SK-N-SH (cell line): ENCODE data around the gene ZC3H18. TPM values are rescaled to one million over a fixed set of nuclear protein-coding genes. Genes with fewer than 3 reads are reported as not detected.

Experiments
- CTCF ChIA-PET: fragments of 300-600, 350-600 bp; formaldehyde crosslinking; extraction: SDS; loops from one replicate; lab custom pipeline; 2021; lab: Yijun Ruan, JAX
- POLR2A ChIA-PET: fragments of 350-600 bp; sonication (Branson Sonifier 250); formaldehyde crosslinking; extraction: SDS; loops from one replicate; lab custom pipeline; 2020; ENCODE audit warnings: antibody characterized with exemption, inconsistent platforms; lab: Yijun Ruan, JAX
- DNase-seq: peaks from one replicate; pipeline ENCODE4 v3.0.0; 2012
- H2AFZ ChIP-seq: fragments of 200-600 bp; sonication (generic); 2 replicates; pipeline ENCODE4 v1.8.1; 2016; ENCODE audit warnings: antibody characterized with exemption, mild to moderate bottlenecking, low read depth
- H3F3A ChIP-seq: fragments of 200-600 bp; sonication (generic); replicated peaks from 2 replicates; pipeline ENCODE3; 2016; ENCODE audit warnings: antibody characterized with exemption, mild to moderate bottlenecking; ENCODE audit not compliant: insufficient read depth
- H3K27ac ChIP-seq, 2 experiments: fragments of 200-500 bp in 1 of 2; fragments of 200-600 bp in 1 of 2; sonication (Bioruptor generic) in 1 of 2; sonication (generic), shearing (Covaris generic) in 1 of 2; 2 replicates each; pipeline versions ENCODE4 v1.5.1 to v1.6.1; 2014 to 2016; ENCODE audit warnings: low read depth in 2 of 2, inconsistent platforms in 1 of 2, low read length in 1 of 2, mild to moderate bottlenecking in 1 of 2, mixed read lengths in 1 of 2
- H3K27me3 ChIP-seq: fragments of 200-600 bp; sonication (generic), shearing (Covaris generic); 2 replicates; pipeline ENCODE4 v1.6.1; 2016; ENCODE audit warnings: mixed run types; ENCODE audit not compliant: insufficient read depth
- H3K36me3 ChIP-seq, 2 experiments: fragments of 200-500 bp in 1 of 2; fragments of 200-600 bp in 1 of 2; sonication (Bioruptor generic) in 1 of 2; sonication (generic) in 1 of 2; replicated peaks in 1 of 2; 2 replicates each; pipeline versions ENCODE3 to v1.5.1; 2014 to 2016; ENCODE audit warnings: low read length in 1 of 2, mild to moderate bottlenecking in 1 of 2; ENCODE audit not compliant: insufficient read depth in 2 of 2, control insufficient read depth in 1 of 2
- H3K4me1 ChIP-seq, 2 experiments: fragments of 200-500 bp in 1 of 2; fragments of 200-600 bp in 1 of 2; sonication (Bioruptor generic) in 1 of 2; sonication (generic), shearing (Covaris generic) in 1 of 2; 2 replicates each; pipeline versions ENCODE4 v1.5.1 to v1.6.1; 2014 to 2016; ENCODE audit warnings: low read depth in 1 of 2, low read length in 1 of 2, mixed run types in 1 of 2; ENCODE audit not compliant: insufficient read depth in 2 of 2, control insufficient read depth in 1 of 2
- H3K4me2 ChIP-seq: fragments of 200-600 bp; sonication (generic), shearing (Covaris generic); 2 replicates; pipeline ENCODE4 v1.6.1; 2017; ENCODE audit warnings: mixed run types
- H3K4me3 ChIP-seq, 2 experiments: fragments of 200-500 bp in 1 of 2; fragments of 200-600 bp in 1 of 2; sonication (Bioruptor generic) in 1 of 2; sonication (generic), shearing (Covaris generic) in 1 of 2; 2 replicates each; pipeline versions ENCODE4 v1.5.1 to v1.8.1; 2014 to 2016; ENCODE audit warnings: low read depth in 2 of 2, inconsistent platforms in 1 of 2, low read length in 1 of 2, mild to moderate bottlenecking in 1 of 2, mixed read lengths in 1 of 2, moderate library complexity in 1 of 2
- H3K79me2 ChIP-seq: fragments of 200-600 bp; sonication (generic); 2 replicates; pipeline ENCODE4 v1.8.1; 2017; ENCODE audit warnings: mild to moderate bottlenecking; ENCODE audit not compliant: insufficient read depth
- H3K9ac ChIP-seq: fragments of 200-600 bp; sonication (generic); 2 replicates; pipeline ENCODE4 v1.6.1; 2017; ENCODE audit warnings: mixed run types
- H3K9me2 ChIP-seq: fragments of 200-600 bp; sonication (generic); 2 replicates; pipeline ENCODE4 v1.6.1; 2017; ENCODE audit warnings: mixed run types
- H3K9me3 ChIP-seq: fragments of 200-600 bp; sonication (generic); 2 replicates; pipeline ENCODE4 v1.6.1; 2017; ENCODE audit warnings: mixed run types, mild to moderate bottlenecking, moderate library complexity
- H4K20me1 ChIP-seq: fragments of 200-600 bp; sonication (generic); 2 replicates; pipeline ENCODE4 v1.6.1; 2017; ENCODE audit warnings: mild to moderate bottlenecking, mixed run types; ENCODE audit not compliant: insufficient read depth
- MXI1 ChIP-seq: IDR thresholded peaks from 2 replicates; pipeline ENCODE4 v1.6.1; 2012; ENCODE audit warnings: mild to moderate bottlenecking, low read depth, low read length, improper control_type of control experiment
- POLR2AphosphoS5 ChIP-seq: IDR thresholded peaks from 2 replicates; pipeline ENCODE4 v1.6.1; 2012; ENCODE audit warnings: low read depth, low read length
- RAD21 ChIP-seq: IDR thresholded peaks from 2 replicates; pipeline ENCODE4 v1.6.1; 2012; ENCODE audit warnings: mild to moderate bottlenecking, low read length
- RFX5 ChIP-seq: IDR thresholded peaks from 2 replicates; pipeline ENCODE4 v1.6.1; 2012; ENCODE audit warnings: mild to moderate bottlenecking, improper control_type of control experiment, low read length
- SIN3A ChIP-seq: IDR thresholded peaks from 2 replicates; pipeline ENCODE4 v1.6.1; 2012; ENCODE audit warnings: low read depth, mild to moderate bottlenecking, low read length, moderate library complexity, borderline replicate concordance
- SMC3 ChIP-seq: IDR thresholded peaks from 2 replicates; pipeline ENCODE4 v1.6.1; 2012; ENCODE audit warnings: low read depth, low read length, improper control_type of control experiment
- TAF1 ChIP-seq: IDR thresholded peaks from 2 replicates; pipeline ENCODE4 v1.6.1; 2012; ENCODE audit warnings: low read depth, mild to moderate bottlenecking, low read length, moderate library complexity, borderline replicate concordance
- WGBS: methylation state at CpG from one replicate; pipeline ENCODE4 v1.1.6; 2017; ENCODE audit warnings: low lambda C conversion rate; 5-methylcytosine and 5-hydroxymethylcytosine counted together
- polyA plus RNA-seq, 3 experiments: library from polyadenylated mRNA; depleted of rRNA; stranded (reverse); fragments of >200 nt; gene quantifications; 2 replicates each; pipeline ENCODE4 v1.2.3, GENCODE V29; 2012
- TF ChIP-seq, protein P1 (sequence below): fragments of 200-600 bp; sonication (generic); IDR thresholded peaks from 2 replicates; pipeline ENCODE4 v1.6.1; 2017; ENCODE audit warnings: antibody characterized with exemption, mild to moderate bottlenecking, moderate library complexity

The ZC3H18 gene
- polyA plus RNA-seq, 1 of the 3 experiments (the other 2 are of a cell fraction): 32.7 TPM

DNA sequence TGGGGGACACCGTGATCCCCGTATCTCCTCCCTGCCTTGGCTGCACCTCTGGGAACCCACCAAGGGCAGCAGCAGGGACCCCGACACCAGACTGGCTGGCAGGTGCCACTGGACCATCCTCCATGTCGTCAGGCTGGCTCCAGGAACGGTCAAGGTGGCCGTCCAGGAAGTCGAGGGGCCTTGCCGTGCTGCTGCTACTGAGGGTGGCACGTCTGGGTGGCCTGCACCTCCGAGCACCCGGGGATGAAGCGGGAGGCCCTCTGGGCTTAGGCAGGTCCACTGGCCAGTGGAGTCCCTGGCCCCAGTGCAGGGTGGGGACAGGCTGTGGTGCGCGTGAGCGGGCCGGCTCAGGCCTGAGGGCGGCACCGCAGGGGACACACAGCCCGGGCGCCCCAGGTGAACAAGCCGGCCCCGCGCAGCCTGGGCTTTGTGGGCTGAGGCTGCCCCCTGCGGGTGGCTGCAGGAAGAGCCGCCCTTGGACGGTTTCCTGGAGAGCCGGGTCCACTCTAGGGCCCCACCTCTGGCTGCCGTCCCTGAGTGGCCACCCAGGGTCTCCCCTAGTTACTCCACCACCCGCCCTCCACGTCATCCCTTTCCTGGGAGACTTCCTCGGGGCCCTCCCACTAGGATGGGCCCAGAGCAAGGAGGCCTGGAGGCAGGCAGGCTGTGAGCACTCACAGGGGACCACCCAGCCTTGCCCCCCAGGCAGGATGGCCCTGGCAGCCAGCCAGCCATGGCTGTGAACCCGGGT is 42.8 kb upstream of the ZC3H18 start:
- Histone ChIP-seq H3K9me3 (no peaks in the 10 kb centered on the region), H3K4me3 (peak overlapping the region in 1 of 2 experiments; percentile 48; a peak in 1 of 4 replicates), H4K20me1 (no peaks in the 10 kb centered on the region), H3K36me3 (peaks cover 0 to 6% of the 10 kb centered on the region in 2 experiments), H3K27ac (peak overlapping the region in 1 of 2 experiments; percentile 22; a peak in 1 of 4 replicates), H3K9ac (no peak overlapping the region), H3K4me1 (peaks cover 0 to 9% of the 10 kb centered on the region in 2 experiments; a peak in 1 of 4 replicates), H3K9me2 (no peaks in the 10 kb centered on the region), H2AFZ (no peak overlapping the region), H3K27me3 (no peaks in the 10 kb centered on the region), H3K4me2 (no peak overlapping the region), H3K79me2 (no peaks in the 10 kb centered on the region), H3F3A (no peaks in the 10 kb centered on the region)
- WGBS: 56% methylated on average over 17 of the region's 32 CpGs
- CTCF ChIA-PET: interaction anchor here (0.7 to 3.9 kb wide), 9 partner anchors 12 to 90 kb away, joined by 3 to 16 read pairs (median 4); no protein-coding TSS in a partner anchor
- TF ChIP-seq, protein P1, sequence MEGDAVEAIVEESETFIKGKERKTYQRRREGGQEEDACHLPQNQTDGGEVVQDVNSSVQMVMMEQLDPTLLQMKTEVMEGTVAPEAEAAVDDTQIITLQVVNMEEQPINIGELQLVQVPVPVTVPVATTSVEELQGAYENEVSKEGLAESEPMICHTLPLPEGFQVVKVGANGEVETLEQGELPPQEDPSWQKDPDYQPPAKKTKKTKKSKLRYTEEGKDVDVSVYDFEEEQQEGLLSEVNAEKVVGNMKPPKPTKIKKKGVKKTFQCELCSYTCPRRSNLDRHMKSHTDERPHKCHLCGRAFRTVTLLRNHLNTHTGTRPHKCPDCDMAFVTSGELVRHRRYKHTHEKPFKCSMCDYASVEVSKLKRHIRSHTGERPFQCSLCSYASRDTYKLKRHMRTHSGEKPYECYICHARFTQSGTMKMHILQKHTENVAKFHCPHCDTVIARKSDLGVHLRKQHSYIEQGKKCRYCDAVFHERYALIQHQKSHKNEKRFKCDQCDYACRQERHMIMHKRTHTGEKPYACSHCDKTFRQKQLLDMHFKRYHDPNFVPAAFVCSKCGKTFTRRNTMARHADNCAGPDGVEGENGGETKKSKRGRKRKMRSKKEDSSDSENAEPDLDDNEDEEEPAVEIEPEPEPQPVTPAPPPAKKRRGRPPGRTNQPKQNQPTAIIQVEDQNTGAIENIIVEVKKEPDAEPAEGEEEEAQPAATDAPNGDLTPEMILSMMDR: peak; percentile 69
- peak; percentile 89 for TF ChIP-seq RAD21
- TF ChIP-seq RFX5: no peak
- TF ChIP-seq TAF1: no peak
- peak; percentile 86 for TF ChIP-seq SMC3
- POLR2A ChIA-PET: no interaction called here
- peak; percentile 95 for DNase-seq

DNA sequence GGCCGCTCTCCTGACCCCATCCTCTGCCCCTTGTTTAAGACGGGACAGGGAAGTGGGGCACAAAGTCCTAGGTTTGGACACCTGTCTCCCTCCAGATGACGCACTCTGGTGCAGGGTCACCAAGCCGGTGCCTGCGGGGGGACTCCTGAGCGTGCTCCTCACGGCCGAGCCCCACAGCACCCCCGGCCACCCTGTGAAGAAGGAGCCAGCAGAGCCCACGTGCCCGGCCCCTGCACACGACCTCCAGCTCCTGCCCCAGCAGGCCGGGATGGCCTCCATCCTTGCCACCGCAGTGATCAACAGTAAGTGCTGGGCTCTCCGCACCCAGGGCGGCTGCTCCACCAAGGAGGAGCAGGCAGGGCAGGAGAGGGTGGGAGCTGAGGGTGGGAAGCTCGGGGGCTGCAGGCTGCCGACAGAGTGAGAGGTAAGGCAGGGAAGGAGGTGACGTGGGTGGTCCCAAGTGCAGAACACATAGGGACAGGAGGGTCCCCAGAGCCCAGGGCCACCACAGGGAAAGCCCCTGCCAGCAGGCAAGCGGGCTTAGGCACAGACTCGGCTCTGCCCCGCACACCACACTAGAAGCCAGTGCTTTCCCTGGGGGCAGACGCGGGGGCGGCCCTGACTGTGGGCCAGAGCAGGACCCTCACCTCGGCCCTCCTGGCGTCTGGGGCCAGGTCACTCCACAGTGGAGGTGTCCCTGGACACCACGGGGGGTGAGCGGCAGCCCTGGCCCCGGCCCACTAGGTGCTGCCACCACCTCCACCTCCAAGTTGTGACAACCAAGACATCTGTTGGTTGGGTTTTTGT is 42.1 kb upstream of the ZC3H18 start:
- Histone ChIP-seq H3K36me3 (peaks cover 0 to 6% of the 10 kb centered on the region in 2 experiments), H2AFZ (no peak overlapping the region), H3F3A (no peaks in the 10 kb centered on the region)
- no peak for DNase-seq
- CTCF ChIA-PET: interaction anchor here (1.0 to 3.3 kb wide), 9 partner anchors 12 to 89 kb away, joined by 3 to 12 read pairs (median 4); no protein-coding TSS in a partner anchor
- no peak for TF ChIP-seq POLR2AphosphoS5
- no peak for TF ChIP-seq MXI1
- TF ChIP-seq SIN3A: no peak
- TF ChIP-seq, all 33 proteins: peak for 0
- Histone ChIP-seq H3K27ac (no peak overlapping the region; a peak in 1 of 4 replicates), H3K4me3 (no peak overlapping the region), H3K27me3 (no peaks in the 10 kb centered on the region), H4K20me1 (no peaks in the 10 kb centered on the region), H3K4me1 (peaks cover 0 to 9% of the 10 kb centered on the region in 2 experiments; a peak in 1 of 4 replicates), H3K9me3 (no peaks in the 10 kb centered on the region), H3K9ac (no peak overlapping the region), H3K4me2 (no peak overlapping the region), H3K9me2 (no peaks in the 10 kb centered on the region), H3K79me2 (no peaks in the 10 kb centered on the region)
- POLR2A ChIA-PET: no interaction called here
- 82% methylated on average over 18 of the region's 30 CpGs for WGBS
